Measurements from ENCODE around the gene PRR29.

GRCh38 chr17:64003526-64004121, 5.5 kb downstream of the PRR29 start:
- TF ChIP-seq CTCF (IDR thresholded peaks at IDR 0.05; ENCODE audit: low read depth, low read length): no peak
- no peak for TF ChIP-seq EZH2phosphoT487 (IDR thresholded peaks at IDR 0.05; ENCODE audit: low read depth)
